HL-60 (cell line): Measurements from ENCODE around the gene DPYSL5.

Experiments used
- DNase-seq, 2 experiments: peaks; one replicate each; pipeline ENCODE4 v3.0.0-alpha.2; 2010 to 2020; ENCODE audit warnings: low read depth in 1 of 2, low spot score in 1 of 2
- H3K27ac ChIP-seq: fragments of 250-450 bp; sonication (Bioruptor Pico); replicated peaks from 2 replicates; pipeline ENCODE4 v1.5.1; 2020; ENCODE audit warnings: mild to moderate bottlenecking, moderate library complexity
- H3K27me3 ChIP-seq: fragments of 250-450 bp; sonication (Bioruptor Pico); 2 replicates; pipeline ENCODE4 v1.5.1; 2021; ENCODE audit warnings: mild to moderate bottlenecking, moderate library complexity; ENCODE audit not compliant: insufficient read depth, poor library complexity, severe bottlenecking
- H3K4me3 ChIP-seq: replicated peaks from 2 replicates; pipeline ENCODE4 v1.5.1; 2011; ENCODE audit warnings: mild to moderate bottlenecking, control low read depth, low read length; ENCODE audit not compliant: insufficient read depth
- GABPA ChIP-seq: IDR thresholded peaks from 2 replicates; pipeline ENCODE4 v1.6.1; 2012; ENCODE audit warnings: low read depth
- POLR2AphosphoS5 ChIP-seq: IDR thresholded peaks from 2 replicates; pipeline ENCODE4 v1.6.1; 2012; ENCODE audit warnings: low read depth
- REST ChIP-seq: IDR thresholded peaks from 2 replicates; pipeline ENCODE4 v1.6.1; 2012; ENCODE audit warnings: low read depth; ENCODE audit not compliant: insufficient replicate concordance
- SPI1 ChIP-seq: IDR thresholded peaks from 2 replicates; pipeline ENCODE4 v1.6.1; 2012; ENCODE audit warnings: low read depth, mild to moderate bottlenecking, borderline replicate concordance
- TF ChIP-seq, protein P1 (sequence below): IDR thresholded peaks from one replicate; pipeline ENCODE4 v1.5.1; 2011; ENCODE audit warnings: low read length, control low read depth, inconsistent platforms; ENCODE audit not compliant: insufficient read depth

DPYSL5 gene

GRCh38 chr2:26934985-26935384 lies 87.1 kb downstream of the DPYSL5 start:
- no peak for DNase-seq
- Histone ChIP-seq H3K27me3 (no peaks in the 10 kb centered on the region), H3K4me3 (no peak overlapping the region), H3K27ac (no peak overlapping the region)
- no peak for TF ChIP-seq POLR2AphosphoS5
- no peak for TF ChIP-seq REST
- TF ChIP-seq, protein P1, sequence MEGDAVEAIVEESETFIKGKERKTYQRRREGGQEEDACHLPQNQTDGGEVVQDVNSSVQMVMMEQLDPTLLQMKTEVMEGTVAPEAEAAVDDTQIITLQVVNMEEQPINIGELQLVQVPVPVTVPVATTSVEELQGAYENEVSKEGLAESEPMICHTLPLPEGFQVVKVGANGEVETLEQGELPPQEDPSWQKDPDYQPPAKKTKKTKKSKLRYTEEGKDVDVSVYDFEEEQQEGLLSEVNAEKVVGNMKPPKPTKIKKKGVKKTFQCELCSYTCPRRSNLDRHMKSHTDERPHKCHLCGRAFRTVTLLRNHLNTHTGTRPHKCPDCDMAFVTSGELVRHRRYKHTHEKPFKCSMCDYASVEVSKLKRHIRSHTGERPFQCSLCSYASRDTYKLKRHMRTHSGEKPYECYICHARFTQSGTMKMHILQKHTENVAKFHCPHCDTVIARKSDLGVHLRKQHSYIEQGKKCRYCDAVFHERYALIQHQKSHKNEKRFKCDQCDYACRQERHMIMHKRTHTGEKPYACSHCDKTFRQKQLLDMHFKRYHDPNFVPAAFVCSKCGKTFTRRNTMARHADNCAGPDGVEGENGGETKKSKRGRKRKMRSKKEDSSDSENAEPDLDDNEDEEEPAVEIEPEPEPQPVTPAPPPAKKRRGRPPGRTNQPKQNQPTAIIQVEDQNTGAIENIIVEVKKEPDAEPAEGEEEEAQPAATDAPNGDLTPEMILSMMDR, result no peak
- no peak for TF ChIP-seq SPI1
- TF ChIP-seq GABPA, result no peak

DNA sequence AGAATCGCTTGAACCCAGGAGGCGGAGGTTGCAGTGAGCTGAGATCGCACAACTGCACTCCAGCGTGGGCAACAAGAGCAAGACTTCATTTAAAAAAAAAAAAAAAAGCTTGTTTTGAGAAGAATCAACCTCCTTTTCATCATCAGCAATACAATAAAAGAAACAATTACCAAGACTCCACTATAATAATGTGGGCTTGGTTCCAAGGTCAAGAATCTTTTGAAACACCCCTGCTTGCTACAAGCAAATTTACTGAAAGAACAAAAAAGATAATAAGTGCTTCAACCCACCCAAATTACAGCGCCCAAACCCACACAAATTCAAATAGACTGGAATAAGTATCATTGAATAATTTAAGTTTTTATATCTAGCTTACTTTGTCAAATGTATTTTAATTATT lies 88.9 kb downstream of the DPYSL5 start:
- no peak for DNase-seq
- Histone ChIP-seq H3K27me3 (no peaks in the 10 kb centered on the region), H3K4me3 (no peak overlapping the region), H3K27ac (no peak overlapping the region)
- TF ChIP-seq SPI1, result no peak
- TF ChIP-seq, protein P1, result no peak

- Histone ChIP-seq H3K27ac (no peak overlapping the region), H3K27me3 (peaks cover 2% of the 10 kb centered on the region), H3K4me3 (no peak overlapping the region)
- no peak for DNase-seq
- TF ChIP-seq SPI1 (no peak), GABPA (no peak), REST (no peak), POLR2AphosphoS5 (no peak)
- TF ChIP-seq, protein P1, result no peak
These were observed 90.6 kb downstream of the DPYSL5 start for GRCh38 chr2:26938399-26939118.

DNA sequence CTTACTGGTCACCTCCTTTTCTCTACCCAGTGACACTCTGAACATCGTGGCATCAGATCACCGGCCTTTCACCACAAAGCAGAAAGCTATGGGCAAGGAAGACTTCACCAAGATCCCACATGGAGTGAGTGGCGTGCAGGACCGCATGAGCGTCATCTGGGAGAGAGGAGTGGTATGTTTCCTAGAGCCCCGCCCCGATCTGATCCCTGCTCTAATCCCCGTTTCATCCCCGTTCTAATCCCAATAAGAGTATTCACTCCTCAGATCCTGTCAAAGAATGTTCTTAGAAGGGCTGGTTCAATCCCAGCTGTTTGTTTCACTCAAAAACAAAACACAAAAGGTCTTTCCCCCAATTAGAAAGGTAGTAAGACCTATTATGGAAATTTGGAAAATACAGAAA lies 92.1 kb downstream of the DPYSL5 start:
- H3K27me3 ChIP-seq, result peaks cover 3% of the 10 kb centered on the region
- DNase-seq, result no peak
- TF ChIP-seq POLR2AphosphoS5 (no peak), REST (no peak), GABPA (no peak), SPI1 (no peak)
- TF ChIP-seq, protein P1, result no peak
- no peak overlapping the region for H3K4me3 ChIP-seq
- no peak overlapping the region for H3K27ac ChIP-seq
